OCI-LY7 (cell line): ENCODE data around the gene FIGNL2.

ENCODE experiments used
- CTCF ChIP-seq: fragments of 200-600 bp; sonication (generic); conservative IDR thresholded peaks from 2 replicates; pipeline ENCODE4 v1.5.1; 2014; ENCODE audit warnings: mild to moderate bottlenecking, antibody characterized with exemption, low read length, moderate library complexity, mixed read lengths
- EZH2phosphoT487 ChIP-seq: fragments of 200-600 bp; sonication (generic); IDR thresholded peaks from 2 replicates; pipeline ENCODE4 v1.6.1; 2018; ENCODE audit warnings: low read depth, borderline replicate concordance, mild to moderate bottlenecking, mixed run types, antibody characterized with exemption, low read length, moderate library complexity, mixed read lengths

GRCh38 chr12:51837286-51837685 is 11.2 kb downstream of the FIGNL2 start:
- TF ChIP-seq CTCF (no peak), EZH2phosphoT487 (no peak)
